Activated CD8-positive, alpha-beta memory T cell treated with anti-CD3 and anti-CD28 coated beads for 24 hours (primary cell): ENCODE data around the gene FLNA.
A peak's percentile ranks its signal among the peaks of the same experiment; 100 is the strongest.
"Not testable (repeated sequence)": the region's sequence is repeated elsewhere in the genome, so short reads cannot be mapped to it uniquely, and the experiment has no call there.

ENCODE experiments used
- DNase-seq: peaks from one replicate; pipeline ENCODE4 v3.0.0-alpha.2; 2020

Gene FLNA

GRCh38 chrX:154399527-154400368 is 25.3 kb upstream of the FLNA start:
- no peak for DNase-seq

- peak; percentile 91 for DNase-seq
Measured at GRCh38 chrX:154398668-154399526, 24.5 kb upstream of the FLNA start.

- DNase-seq: peak; percentile 89
Measured at GRCh38 chrX:154397888-154398667, 23.6 kb upstream of the FLNA start, which contains the start of gene RPL10. TSS of gene RPL10 (plus strand) at chrX:154398377. CDS start at chrX:154398520, 143 bp downstream.

GRCh38 chrX:154396973-154397887 is 22.8 kb upstream of the FLNA start:
- peak; percentile 88 for DNase-seq

GRCh38 chrX:154396363-154396762 is 21.9 kb upstream of the FLNA start:
- DNase-seq: peak; percentile 54

GRCh38 chrX:154389812-154390747 is 15.6 kb upstream of the FLNA start:
- DNase-seq: peak; percentile 82

GRCh38 chrX:154388649-154389048 is 14.2 kb upstream of the FLNA start:
- DNase-seq: not testable (repeated sequence)

GRCh38 chrX:154388094-154388493 is 13.7 kb upstream of the FLNA start:
- not testable (repeated sequence) for DNase-seq

- DNase-seq: no peak
Measured at GRCh38 chrX:154384284-154384892, 10.0 kb upstream of the FLNA start.

GRCh38 chrX:154383359-154384283 is 9.2 kb upstream of the FLNA start:
- no peak for DNase-seq

GRCh38 chrX:154382483-154383069 is 8.1 kb upstream of the FLNA start:
- no peak for DNase-seq

GRCh38 chrX:154381271-154381670 is 6.8 kb upstream of the FLNA start:
- DNase-seq: no peak

GRCh38 chrX:154380787-154381186 is 6.4 kb upstream of the FLNA start:
- DNase-seq: no peak

- no peak for DNase-seq
Measured at GRCh38 chrX:154380153-154380552, 5.7 kb upstream of the FLNA start.

- no peak for DNase-seq
Measured at GRCh38 chrX:154379569-154379951, 5.1 kb upstream of the FLNA start.

GRCh38 chrX:154378799-154379568 is 4.5 kb upstream of the FLNA start, which contains the start of gene EMD:
TSS of gene EMD (plus strand) at chrX:154379295. CDS start at chrX:154379485, 190 bp downstream.
- peak; percentile 94 for DNase-seq

GRCh38 chrX:154378059-154378798 is 3.8 kb upstream of the FLNA start:
- no peak for DNase-seq
